HG02759 (cell line): ENCODE data around the gene KRTAP4-12.
"Not testable (repeated sequence)": the region's sequence is repeated elsewhere in the genome, so short reads cannot be mapped to it uniquely, and the experiment has no call there.

ENCODE experiments used
- ATAC-seq: cut with Tn5 transposase; IDR thresholded peaks from one replicate; pipeline ENCODE4 v1.9.1; 2021; ENCODE audit warnings: mild to moderate bottlenecking, moderate library complexity; ENCODE audit not compliant: unreplicated experiment

KRTAP4-12 gene

DNA sequence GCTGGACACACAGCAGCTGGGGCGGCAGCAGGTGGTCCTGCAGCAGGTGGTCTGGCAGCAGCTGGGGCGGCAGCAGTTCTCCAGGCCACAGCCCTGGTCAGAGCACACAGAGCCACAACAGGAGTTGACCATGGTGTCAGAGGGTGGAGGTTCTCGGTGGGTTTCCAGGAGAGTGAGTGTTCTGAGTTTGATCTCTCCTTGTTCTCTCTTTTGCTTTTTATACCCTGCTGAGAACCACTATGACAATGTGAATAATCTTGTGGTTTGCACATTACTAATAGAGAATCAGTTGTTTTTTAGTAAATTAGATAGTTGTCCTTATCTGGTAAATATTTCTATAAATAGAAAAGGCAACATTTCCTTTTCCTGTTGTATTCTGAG is at the start of gene KRTAP4-12:
Gene KRTAP4-12 (minus strand): TSS at position 192 of the 381 bp plus-strand sequence. CDS start 60 bp downstream, at position 132.
- ATAC-seq = not testable (repeated sequence)

DNA sequence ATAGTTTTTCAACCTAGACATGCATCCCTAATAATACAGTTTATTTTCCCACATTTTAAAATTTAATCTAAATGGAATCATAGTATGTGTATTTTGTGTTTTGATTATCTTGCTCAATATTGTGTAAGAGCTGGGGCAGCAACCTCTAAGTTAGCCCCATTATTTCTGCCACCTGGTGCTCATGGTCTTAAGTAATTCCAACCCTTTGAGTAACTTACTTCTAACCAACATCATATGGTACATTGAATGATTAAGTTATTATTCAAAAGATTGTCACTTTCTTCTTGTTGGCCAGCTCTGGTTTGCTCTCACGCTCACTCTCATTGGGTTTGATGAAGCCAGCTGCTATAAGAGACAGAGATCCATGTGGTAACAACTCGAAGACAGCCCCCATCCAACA is 47.9 kb upstream of the KRTAP4-12 start:
- no peak for ATAC-seq

DNA sequence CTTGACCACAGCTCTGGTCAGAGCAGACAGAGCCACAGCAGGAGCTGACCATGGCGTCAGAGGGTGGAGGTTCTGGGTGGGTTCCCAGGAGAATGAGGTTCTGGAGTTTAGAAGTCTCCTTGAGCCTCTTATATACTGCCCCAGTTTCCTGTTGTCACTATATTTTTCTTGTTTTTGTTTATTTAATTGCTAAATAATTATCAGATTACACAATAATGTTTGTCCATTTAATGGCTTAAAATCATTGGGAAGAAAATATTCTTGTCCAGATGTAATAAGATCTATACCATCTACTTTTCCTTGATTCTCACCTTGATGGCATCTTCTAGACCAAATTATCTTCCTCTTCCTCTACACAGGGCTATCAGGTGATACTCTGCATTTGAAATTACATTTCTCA is 44.1 kb upstream of the KRTAP4-12 start, which contains the start of gene KRTAP4-3:
Gene KRTAP4-3 (minus strand): TSS at position 101 of the 400 bp plus-strand sequence. CDS start 49 bp downstream, at position 52.
- no peak for ATAC-seq

DNA sequence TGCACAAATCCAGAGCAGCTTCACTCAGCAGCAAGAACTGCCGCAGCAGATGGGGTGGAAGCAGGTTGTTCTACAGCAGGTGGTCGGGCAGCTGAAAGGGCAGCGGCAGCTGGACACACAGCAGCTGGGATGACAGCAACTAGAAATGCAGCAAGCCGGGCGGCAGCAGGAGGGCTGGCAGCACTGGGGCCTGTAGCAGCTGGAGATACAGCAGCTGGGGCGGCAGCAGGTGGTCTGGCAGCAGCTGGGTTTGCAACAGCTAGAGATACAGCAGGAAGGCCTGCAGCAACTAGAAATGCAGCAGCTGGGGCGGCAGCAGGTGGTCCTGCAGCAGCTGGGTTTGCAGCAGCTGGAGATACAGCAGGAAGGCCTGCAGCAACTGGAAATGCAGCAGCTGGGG is 43.6 kb upstream of the KRTAP4-12 start:
- ATAC-seq = no peak

DNA sequence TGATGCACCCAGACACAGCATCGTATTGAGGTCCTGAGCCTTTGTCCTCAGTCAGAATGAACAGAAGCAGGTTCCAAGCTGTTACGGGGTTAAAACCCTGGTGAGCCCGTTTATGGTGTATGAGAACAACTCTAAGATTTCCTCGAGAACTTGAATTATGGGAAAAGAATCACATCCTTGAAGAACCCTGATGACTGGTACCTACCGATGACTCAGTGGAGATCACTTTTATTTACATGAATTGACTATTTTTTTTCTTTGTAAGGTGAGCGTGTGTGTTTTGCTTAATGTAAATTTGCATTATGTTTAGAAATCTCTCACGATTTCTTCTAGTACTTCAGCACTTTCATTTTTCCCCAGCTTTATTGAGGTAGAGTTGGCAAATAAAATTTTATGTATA is 39.8 kb upstream of the KRTAP4-12 start:
- ATAC-seq = no peak

DNA sequence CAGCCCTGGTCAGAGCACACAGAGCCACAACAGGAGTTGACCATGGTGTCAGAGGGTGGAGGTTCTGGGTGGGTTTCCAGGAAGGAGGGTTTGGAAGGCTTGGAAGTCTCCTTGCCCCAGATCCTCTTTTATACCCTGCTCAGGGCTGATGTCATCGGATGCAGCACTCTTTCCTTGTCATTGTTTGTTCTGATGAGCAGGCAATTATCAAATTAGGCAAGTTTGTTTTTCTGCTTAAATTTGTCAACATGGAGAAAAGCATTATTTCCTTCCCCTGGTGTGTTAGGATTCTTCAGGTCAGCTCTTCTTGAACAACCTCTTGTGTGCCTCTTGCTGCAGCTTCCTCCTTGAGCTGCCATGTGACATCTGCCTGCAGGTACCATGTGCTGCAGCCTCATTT is 36.7 kb upstream of the KRTAP4-12 start, which contains the start of gene KRTAP4-4:
Gene KRTAP4-4 (minus strand): TSS at position 101 of the 400 bp plus-strand sequence. CDS start 57 bp downstream, at position 44.
- ATAC-seq = no peak

DNA sequence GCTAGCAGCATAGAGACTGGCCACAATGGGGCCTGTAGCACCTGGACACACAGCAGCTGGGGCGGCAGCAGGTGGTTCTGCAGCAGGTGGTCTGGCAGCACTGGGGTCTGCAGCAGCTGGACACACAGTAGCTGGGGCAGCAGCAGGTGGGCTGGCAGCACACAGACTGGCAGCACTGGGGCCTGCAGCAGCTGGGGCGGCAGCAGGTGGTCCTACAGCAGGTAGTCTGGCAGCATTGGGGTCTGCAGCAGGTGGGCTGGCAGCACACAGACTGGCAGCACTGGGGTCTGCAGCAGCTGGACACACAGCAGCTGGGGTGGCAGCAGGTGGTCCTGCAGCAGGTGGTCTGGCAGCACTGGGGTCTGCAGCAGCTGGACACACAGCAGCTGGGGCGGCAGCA is 36.2 kb upstream of the KRTAP4-12 start:
- not testable (repeated sequence) for ATAC-seq

DNA sequence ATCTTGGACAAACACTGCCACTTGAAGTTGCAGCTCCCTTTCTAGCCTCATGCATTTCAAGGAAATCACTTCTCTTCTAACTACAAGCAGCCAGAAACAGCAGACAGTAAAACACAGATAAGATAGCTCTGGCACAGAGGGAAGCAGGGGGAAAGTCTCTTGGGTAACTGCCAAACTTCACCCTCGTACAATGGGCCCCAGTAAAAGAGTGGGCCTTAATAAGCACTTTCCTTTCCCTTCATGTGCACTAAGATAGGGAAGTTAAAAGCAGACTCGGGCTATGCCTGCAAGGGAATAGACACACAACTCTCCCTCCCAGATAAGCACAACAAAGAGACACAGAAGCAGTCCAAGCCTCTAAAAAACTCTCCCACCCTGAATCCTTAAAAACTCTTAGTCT is 29.9 kb upstream of the KRTAP4-12 start:
- no peak for ATAC-seq

DNA sequence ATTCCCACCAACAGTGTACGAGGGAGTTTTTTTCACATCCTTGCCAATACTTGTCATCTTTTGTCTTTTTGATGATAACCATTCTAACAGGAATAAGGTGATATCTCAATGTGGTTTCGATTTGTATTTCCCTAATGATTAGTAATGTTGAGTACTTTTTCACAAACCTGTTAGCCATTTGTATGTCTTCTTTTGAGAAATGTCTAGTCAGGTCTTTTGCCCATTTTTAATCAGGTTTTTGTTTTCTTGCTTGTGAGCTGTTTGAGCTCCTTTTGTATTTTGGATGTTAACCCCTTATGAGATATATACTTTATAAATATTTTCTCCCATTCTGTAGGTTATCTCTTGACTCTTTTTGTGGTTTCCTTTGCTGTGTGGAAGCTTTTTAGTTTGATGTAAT is 27.5 kb upstream of the KRTAP4-12 start:
- no peak for ATAC-seq

DNA sequence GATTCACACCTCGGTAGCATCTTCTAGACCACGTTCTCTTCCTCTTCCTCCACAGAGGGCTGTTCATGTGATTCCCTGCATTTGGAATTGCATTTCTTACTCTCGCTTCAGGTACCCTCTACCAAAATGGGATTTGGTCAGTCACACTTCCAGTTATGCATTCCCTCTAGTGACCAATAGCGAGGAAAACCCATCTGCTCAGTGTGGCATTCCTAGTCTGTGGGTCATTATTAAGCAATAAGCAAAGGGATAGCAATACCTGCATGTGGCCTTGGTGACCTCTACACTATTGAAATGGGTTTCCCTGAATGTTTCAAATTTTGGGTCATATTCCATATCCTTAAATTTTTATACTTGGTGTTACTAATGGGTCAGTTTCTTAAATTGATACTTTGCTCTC is 26.0 kb upstream of the KRTAP4-12 start:
- no peak for ATAC-seq

DNA sequence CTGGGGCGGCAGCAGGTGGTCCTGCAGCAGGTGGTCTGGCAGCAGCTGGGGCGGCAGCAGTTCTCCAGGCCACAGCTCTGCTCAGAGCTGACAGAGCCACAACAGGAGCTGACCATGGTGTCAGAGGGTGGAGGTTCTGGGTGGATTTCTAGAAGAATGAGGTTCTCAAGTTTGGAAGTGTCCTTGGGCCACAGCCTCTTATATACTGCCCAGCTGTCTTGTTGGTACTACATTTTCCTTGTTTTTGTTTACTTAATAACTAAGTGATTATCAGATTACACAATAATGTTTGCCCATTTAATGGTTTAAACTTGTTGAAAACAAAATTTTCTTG is 25.6 kb upstream of the KRTAP4-12 start, which contains the start of gene KRTAP4-5:
Gene KRTAP4-5 (minus strand): TSS at position 174 of the 334 bp plus-strand sequence. CDS start 58 bp downstream, at position 116.
- ATAC-seq = no peak

DNA sequence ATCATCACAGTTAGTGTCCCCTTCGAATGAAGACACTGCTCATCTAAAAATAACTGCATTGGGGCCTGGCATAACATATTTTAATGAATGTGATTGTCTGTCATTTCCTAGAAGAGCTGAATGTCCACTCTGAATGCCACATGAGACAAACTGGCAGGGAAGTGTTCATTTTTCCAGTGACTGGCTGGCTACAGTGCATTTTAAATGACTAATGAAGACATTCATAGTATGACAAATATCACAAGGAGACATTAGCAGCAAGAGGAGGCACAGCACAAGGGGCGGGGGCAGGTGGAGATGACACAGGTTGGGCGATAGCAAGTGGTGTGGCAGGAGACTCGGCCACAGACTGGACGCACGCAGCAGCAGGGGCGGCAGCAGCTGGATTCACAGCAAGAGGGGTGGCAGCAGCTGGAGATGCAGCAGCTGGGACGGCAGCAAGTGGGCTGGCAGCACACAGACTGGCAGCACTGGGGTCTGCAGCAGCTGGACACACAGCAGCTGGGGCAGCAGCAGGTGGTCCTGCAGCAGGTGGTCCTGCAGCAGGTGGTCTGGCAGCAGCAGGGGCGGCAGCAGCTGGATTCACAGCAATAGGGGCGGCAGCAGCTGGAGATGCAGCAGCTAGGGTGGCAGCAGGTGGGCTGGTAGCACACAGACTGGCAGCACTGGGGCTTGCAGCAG is 25.1 kb upstream of the KRTAP4-12 start:
- not testable (repeated sequence) for ATAC-seq

DNA sequence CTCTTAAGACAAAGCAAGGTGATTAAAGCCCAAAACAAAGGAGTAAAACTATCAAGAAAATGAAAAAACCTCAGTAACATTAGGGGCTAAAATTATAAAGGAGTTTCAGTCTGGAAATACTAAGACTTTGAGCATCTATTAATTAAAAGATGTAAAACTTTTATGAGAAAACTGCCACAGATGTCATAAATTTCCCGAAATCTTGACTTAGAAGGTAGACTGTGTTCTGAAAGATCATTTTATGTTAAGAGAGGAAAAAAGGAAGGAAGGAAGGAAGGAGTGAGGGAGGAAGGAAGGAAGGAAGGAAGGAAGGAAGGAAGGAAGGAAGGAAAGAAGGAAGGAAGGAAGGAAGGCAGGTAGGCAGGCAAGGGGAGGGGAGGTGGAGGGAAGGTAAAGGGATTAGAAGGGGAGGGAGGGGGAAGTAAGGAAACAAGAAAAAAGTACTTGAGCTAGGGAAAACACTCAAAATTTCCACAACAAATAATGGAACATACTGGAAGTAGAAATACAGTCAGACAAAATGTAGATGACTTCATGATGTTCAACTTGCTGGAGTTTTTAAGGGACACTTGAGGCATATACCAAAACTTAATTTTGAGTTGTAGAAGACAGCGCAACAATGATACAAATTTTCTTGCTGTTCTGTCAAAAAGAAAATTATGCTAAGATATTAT is 23.7 kb upstream of the KRTAP4-12 start:
- no peak for ATAC-seq

DNA sequence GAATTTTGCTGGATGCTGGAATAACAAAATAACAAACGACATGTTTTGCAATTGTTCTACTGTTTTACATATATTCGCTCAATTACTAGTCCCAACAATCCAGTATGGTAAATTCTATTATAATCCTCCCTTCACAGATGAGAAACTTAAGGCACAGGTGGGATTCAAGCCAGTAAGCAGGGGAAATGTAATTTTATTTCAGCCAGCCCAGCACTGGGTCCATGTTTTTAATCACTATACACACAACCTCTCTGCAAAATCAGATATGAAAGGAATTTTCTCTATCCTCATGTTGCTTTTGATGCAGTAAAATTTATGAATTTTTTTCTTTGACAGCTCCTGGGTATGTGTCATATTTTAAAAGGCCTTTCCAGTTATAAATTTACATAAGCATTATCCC is 21.3 kb upstream of the KRTAP4-12 start:
- ATAC-seq = no peak

DNA sequence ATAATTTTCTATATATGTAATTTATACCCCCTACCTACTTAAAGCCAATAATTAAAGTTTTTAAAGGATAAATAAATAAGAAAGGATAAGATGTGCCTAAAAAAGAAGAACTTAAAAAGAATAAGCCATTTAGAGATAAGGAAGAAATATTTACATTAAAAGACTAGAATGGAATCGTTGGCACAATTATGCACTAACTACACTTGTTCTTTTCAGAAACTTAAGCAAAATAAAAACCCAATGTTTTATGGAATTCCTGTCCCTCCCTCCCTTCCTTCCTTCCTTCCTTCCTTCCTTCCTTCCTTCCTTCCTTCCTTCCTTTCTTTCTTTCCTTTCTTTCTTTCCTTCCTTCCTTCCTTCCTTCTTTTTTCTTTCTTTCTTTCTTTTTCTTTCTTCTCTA is 20.9 kb upstream of the KRTAP4-12 start:
- no peak for ATAC-seq

DNA sequence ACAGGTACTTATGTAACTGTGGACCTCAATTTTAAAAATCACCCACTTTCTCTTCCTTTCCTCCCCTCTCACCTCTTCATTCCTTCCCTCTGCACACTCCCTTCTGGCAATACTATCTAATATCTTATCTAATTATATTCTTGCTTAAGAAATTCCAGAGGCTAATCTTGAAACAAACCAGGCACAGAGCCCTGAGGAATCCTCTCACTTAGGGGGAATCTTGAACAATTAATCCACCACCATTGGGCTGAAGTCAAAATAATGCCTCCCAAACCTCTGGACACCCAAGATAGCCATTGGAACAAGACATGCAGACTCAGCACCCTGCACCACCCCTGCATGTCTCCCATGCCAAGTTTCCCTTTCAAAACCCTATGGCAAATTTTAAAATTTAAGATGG is 17.4 kb upstream of the KRTAP4-12 start:
- ATAC-seq = no peak

DNA sequence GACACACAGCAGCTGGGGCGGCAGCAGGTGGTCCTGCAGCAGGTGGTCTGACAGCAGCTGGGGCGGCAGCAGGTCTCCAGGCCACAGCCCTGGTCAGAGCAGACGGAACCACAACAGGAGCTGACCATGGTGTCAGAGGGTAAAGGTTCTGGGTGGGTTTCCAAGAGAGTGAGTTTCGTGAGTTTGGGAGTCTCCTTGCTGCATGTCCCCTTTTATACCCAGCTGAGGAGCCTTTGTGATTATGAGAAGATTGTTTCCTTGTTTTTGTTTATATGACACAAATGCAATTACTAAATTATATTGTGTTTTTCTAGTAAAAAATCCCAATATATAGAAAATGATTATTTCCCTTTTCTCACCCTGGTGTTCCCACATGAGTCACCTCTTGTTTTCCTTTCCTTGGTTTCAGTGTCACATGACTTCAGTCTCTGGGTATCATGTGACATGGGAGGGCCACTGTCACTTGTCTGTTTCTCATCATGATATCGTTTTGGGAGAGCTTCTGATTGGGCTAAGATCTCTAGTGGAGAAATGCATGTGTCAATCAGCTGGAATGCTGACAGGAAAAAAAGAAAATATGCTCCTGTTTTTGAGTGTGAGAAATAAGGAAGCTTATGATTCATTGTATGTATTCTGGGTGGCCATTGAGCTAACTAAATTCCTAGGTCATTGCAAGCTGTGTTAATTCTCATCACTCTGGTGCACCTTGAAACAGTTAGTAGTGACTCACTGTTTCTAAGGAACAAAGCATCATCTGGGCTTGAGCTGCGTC is 16.6 kb upstream of the KRTAP4-12 start, which contains the start of gene KRTAP4-6:
Gene KRTAP4-6 (minus strand): TSS at position 185 of the 772 bp plus-strand sequence. CDS start 57 bp downstream, at position 128.
- ATAC-seq = no peak

DNA sequence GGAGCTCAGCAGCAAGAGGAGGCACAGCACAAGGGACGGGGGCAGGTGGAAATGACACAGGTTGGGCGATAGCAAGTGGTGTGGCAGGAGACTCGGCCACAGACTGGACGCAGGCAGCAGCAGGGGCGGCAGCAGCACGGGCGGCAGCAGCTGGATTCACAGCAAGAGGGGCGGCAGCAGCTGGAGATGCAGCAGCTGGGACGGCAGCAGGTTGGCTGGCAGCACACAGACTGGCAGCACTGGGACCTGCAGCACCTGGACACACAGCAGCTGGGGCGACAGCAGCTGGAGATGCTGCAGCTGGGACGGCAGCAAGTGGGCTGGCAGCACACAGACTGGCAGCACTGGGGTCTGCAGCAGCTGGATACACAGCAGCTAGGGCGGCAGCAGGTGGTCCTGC is 15.9 kb upstream of the KRTAP4-12 start:
- not testable (repeated sequence) for ATAC-seq

DNA sequence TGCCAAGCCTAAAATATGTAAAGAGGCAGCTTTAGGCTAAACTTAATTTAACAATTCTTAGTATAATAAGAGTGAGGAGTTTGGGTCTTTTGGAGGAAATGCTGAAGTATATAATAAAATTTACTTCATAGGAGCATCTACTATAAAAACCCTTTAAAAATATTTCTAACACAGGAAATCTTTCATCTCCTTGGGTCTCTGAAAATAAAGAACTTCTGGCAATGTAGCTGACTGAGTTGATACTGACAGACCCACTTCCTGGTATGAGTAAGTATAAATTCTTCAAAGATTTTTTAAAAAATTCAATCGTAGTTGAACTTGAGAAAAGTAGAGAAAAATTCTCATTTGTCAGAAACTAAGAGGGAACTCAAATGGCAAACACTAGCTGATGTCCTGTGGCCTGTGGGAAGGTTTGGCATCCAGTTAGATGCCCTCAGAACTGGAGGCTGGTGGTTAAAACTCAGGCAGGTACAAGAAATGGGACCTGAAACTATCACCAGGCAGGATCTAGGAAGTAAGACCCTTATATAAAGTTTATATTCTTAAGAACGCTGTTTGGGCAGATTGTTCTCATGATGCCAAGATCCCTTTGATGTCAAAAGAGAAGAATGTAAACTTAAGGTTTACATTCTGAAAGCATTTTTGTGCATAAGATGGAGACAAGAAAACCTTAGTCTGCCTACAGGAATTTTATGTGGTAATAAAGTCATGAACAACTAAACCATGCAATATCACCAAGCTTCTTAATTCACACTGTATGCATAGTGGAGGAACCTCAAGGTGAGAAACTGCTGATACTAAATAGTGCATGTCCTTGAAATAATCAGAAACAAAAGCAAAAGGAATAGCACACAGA is 10.1 kb upstream of the KRTAP4-12 start:
- ATAC-seq = no peak

DNA sequence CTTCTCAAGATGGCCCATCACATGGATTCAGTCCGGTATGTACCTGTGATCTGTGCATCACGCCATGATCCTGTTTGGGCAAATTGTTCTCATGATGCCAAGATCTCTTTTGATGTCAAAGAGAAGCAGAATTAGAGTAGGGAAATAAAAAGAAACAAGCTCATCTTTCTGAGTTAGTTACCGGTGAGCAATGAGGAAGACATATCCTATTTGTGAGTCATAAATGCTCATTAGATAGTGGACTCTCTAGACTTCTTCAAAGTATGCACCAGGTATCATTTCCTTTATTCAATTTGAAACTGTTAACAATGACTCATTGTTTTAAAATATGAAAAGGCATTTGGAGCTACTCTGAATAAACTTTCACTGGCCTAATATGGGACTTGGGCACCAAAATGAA is 8.0 kb upstream of the KRTAP4-12 start:
- ATAC-seq = no peak
